SK-N-MC (cell line): ENCODE results near the gene VPS37B.
"Not testable (repeated sequence)": the region's sequence is repeated elsewhere in the genome, so short reads cannot be mapped to it uniquely, and the experiment has no call there.

Experiments
- DNase-seq: peaks from one replicate; pipeline ENCODE4 v3.0.0-alpha.2; 2011; ENCODE audit warnings: low read depth, low spot score
- H3K27ac ChIP-seq: fragments of 200-600 bp; sonication (generic); 2 replicates; pipeline ENCODE4 v1.5.1; 2016; ENCODE audit warnings: mixed run types
- H3K36me3 ChIP-seq: fragments of 200-600 bp; sonication (generic); 2 replicates; pipeline ENCODE4 v1.6.1; 2017; ENCODE audit warnings: antibody characterized with exemption, low read length, mixed read lengths; ENCODE audit not compliant: insufficient read depth
- H3K4me3 ChIP-seq: fragments of 200-600 bp; sonication (generic); 2 replicates; pipeline ENCODE4 v1.5.1; 2016
- H3K9ac ChIP-seq: fragments of 200-600 bp; sonication (generic); 2 replicates; pipeline ENCODE4 v1.8.0; 2017; ENCODE audit warnings: mixed run types, mixed read lengths; ENCODE audit not compliant: insufficient read length
- H3K9me3 ChIP-seq: fragments of 200-600 bp; sonication (generic); 2 replicates; pipeline ENCODE4 v1.6.1; 2017; ENCODE audit warnings: low read depth, mild to moderate bottlenecking, antibody characterized with exemption, low read length, moderate library complexity, mixed read lengths
- EZH2 ChIP-seq: fragments of 200-600 bp; sonication (generic); IDR thresholded peaks from one replicate; pipeline ENCODE4 v1.6.1; 2017; ENCODE audit warnings: antibody characterized with exemption
- FOXP2 ChIP-seq: optimal IDR thresholded peaks from 2 replicates; pipeline ENCODE3; 2011; ENCODE audit warnings: mild to moderate bottlenecking, moderate library complexity; ENCODE audit not compliant: insufficient read depth; ENCODE audit errors: extremely low read length, control extremely low read depth
- POLR2AphosphoS5 ChIP-seq: IDR thresholded peaks from 2 replicates; pipeline ENCODE4 v1.6.1; 2012; ENCODE audit warnings: mild to moderate bottlenecking, low read depth, low read length, borderline replicate concordance

The VPS37B gene

GRCh38 chr12:122878780-122879612 lies 16.9 kb downstream of the VPS37B start:
- Histone ChIP-seq H3K4me3 (no peak overlapping the region), H3K9ac (no peak overlapping the region), H3K27ac (no peak overlapping the region), H3K9me3 (no peaks in the 10 kb centered on the region), H3K36me3 (no peaks in the 10 kb centered on the region)
- no peak for DNase-seq
- no peak for TF ChIP-seq FOXP2
- TF ChIP-seq EZH2 = no peak
- TF ChIP-seq POLR2AphosphoS5 = no peak

GRCh38 chr12:122876731-122877130 lies 19.2 kb downstream of the VPS37B start:
- H3K9ac ChIP-seq = no peak overlapping the region
- H3K9me3 ChIP-seq = no peaks in the 10 kb centered on the region
- no peaks in the 10 kb centered on the region for H3K36me3 ChIP-seq
- TF ChIP-seq FOXP2 (no peak), POLR2AphosphoS5 (no peak), EZH2 (no peak)
- DNase-seq = no peak
- H3K4me3 ChIP-seq = no peak overlapping the region
- H3K27ac ChIP-seq = no peak overlapping the region

- H3K36me3 ChIP-seq, DNase-seq, H3K9me3 ChIP-seq, H3K4me3 ChIP-seq, H3K9ac ChIP-seq, H3K27ac ChIP-seq: not testable (repeated sequence)
Observed at GRCh38 chr12:122876281-122876680, 19.6 kb downstream of the VPS37B start.

- no peak overlapping the region for H3K4me3 ChIP-seq
- no peaks in the 10 kb centered on the region for H3K9me3 ChIP-seq
- H3K27ac ChIP-seq = no peak overlapping the region; the same call in 1 of the 2 replicates
- no peaks in the 10 kb centered on the region for H3K36me3 ChIP-seq
- no peak for DNase-seq
- no peak for TF ChIP-seq FOXP2
- no peak overlapping the region for H3K9ac ChIP-seq
Observed at GRCh38 chr12:122875590-122876220, 20.2 kb downstream of the VPS37B start.

GRCh38 chr12:122874081-122874480 lies 21.8 kb downstream of the VPS37B start:
- H3K9ac ChIP-seq = no peak overlapping the region

GRCh38 chr12:122873540-122873939 lies 22.4 kb downstream of the VPS37B start:
- H3K9me3 ChIP-seq = no peaks in the 10 kb centered on the region
- H3K9ac ChIP-seq = no peak overlapping the region
- peak overlapping the region; percentile 96; the same call in 1 of the 2 replicates for H3K27ac ChIP-seq
- TF ChIP-seq EZH2 (no peak), POLR2AphosphoS5 (no peak), FOXP2 (no peak)
- no peak for DNase-seq
- H3K36me3 ChIP-seq = peaks cover 20% of the 10 kb centered on the region
- no peak overlapping the region for H3K4me3 ChIP-seq

More at GRCh38 chr12:122874081-122874480, 21.8 kb downstream of the VPS37B start:
- H3K36me3 ChIP-seq = peaks cover 14% of the 10 kb centered on the region
- H3K27ac ChIP-seq = 0 out of 2 replicates have a peak overlapping the region, but pooled peaks have one; percentile 96
- no peak for DNase-seq
- TF ChIP-seq EZH2 (no peak), FOXP2 (no peak), POLR2AphosphoS5 (no peak)
- no peaks in the 10 kb centered on the region for H3K9me3 ChIP-seq
- H3K4me3 ChIP-seq = no peak overlapping the region

- Histone ChIP-seq H3K4me3 (peak overlapping the region; percentile 85), H3K36me3 (peaks cover 26% of the 10 kb centered on the region), H3K27ac (peak overlapping the region; percentile 96), H3K9me3 (no peaks in the 10 kb centered on the region), H3K9ac (peak overlapping the region; percentile 85)
- TF ChIP-seq POLR2AphosphoS5 (no peak), FOXP2 (no peak), EZH2 (no peak)
- no peak for DNase-seq
Observed at GRCh38 chr12:122872815-122873361, 23.0 kb downstream of the VPS37B start.

GRCh38 chr12:122871851-122872780 lies 23.8 kb downstream of the VPS37B start:
- Histone ChIP-seq H3K27ac (peak overlapping the region; percentile 96), H3K36me3 (peaks cover 33% of the 10 kb centered on the region), H3K9me3 (no peaks in the 10 kb centered on the region), H3K9ac (peak overlapping the region; percentile 85), H3K4me3 (peak overlapping the region; percentile 85)
- TF ChIP-seq FOXP2 = no peak
- peak; percentile 77 for TF ChIP-seq POLR2AphosphoS5
- DNase-seq = peak; percentile 86
